Choroid plexus epithelial cell (primary cell): ENCODE measurements around the gene GRAMD1B.

Experiments
- DNase-seq: peaks from one replicate; pipeline ENCODE4 v3.0.0-alpha.2; 2010; ENCODE audit warnings: low read depth
- H3K4me3 ChIP-seq: 2 replicates; pipeline ENCODE4 v1.5.1; 2011; ENCODE audit warnings: low read depth, mild to moderate bottlenecking, control low read depth, low read length, moderate library complexity
- CTCF ChIP-seq: conservative IDR thresholded peaks from 2 replicates; pipeline ENCODE4 v1.5.1; 2011; ENCODE audit warnings: low read depth, mild to moderate bottlenecking, control low read depth, inconsistent platforms, low read length, moderate library complexity

Gene GRAMD1B

GRCh38 chr11:123526027-123526805 lies 96.1 kb downstream of the GRAMD1B start:
- TF ChIP-seq CTCF: no peak
- H3K4me3 ChIP-seq: no peak overlapping the region
- DNase-seq: no peak

GRCh38 chr11:123526918-123527317 lies 96.8 kb downstream of the GRAMD1B start:
- H3K4me3 ChIP-seq: no peak overlapping the region
- TF ChIP-seq CTCF: no peak
- DNase-seq: no peak

GRCh38 chr11:123527526-123527925 lies 97.5 kb downstream of the GRAMD1B start:
- no peak overlapping the region for H3K4me3 ChIP-seq
- TF ChIP-seq CTCF: no peak
- DNase-seq: no peak

- no peak for DNase-seq
- no peak overlapping the region for H3K4me3 ChIP-seq
- TF ChIP-seq CTCF: no peak
Measured at GRCh38 chr11:123527947-123528346, 97.9 kb downstream of the GRAMD1B start.

- TF ChIP-seq CTCF: no peak
- DNase-seq: no peak
- no peak overlapping the region for H3K4me3 ChIP-seq
Measured at GRCh38 chr11:123531325-123531724, 101.3 kb downstream of the GRAMD1B start.

GRCh38 chr11:123532131-123532530 lies 102.1 kb downstream of the GRAMD1B start:
- DNase-seq: no peak
- H3K4me3 ChIP-seq: no peak overlapping the region

More at GRCh38 chr11:123532131-123532530, 102.1 kb downstream of the GRAMD1B start:
- no peak for TF ChIP-seq CTCF
